Activated B cell treated with CpG ODN at 0.5 μM for 24 hours (primary cell): ENCODE data around the gene IL1RL2. TPM values are rescaled to one million over a fixed set of nuclear protein-coding genes. Genes with fewer than 3 reads are reported as not detected.

Experiments used
- ATAC-seq: fragments of 200-7000 bp; cut with Tn5 transposase; one replicate; pipeline ENCODE4 v1.10.0; 2021; ENCODE audit warnings: low read depth, mild to moderate bottlenecking, moderate library complexity
- CTCF ChIA-PET: fragments of 350-600 bp; sonication (Branson Sonifier 250); formaldehyde crosslinking; loops from one replicate; lab custom pipeline; 2021; ENCODE audit warnings: antibody characterized with exemption; lab: Charles Lee
- POLR2A ChIA-PET: fragments of 350-600 bp; sonication (Branson Sonifier 250); formaldehyde crosslinking; loops from one replicate; lab custom pipeline; 2021; ENCODE audit warnings: antibody characterized with exemption; lab: Charles Lee
- DNase-seq: peaks from one replicate; pipeline ENCODE4 v3.0.0; 2022
- H3K27ac Mint-ChIP-seq: one replicate; pipeline ENCODE4 v1.8.0; 2020; ENCODE audit warnings: mixed read lengths
- H3K27me3 Mint-ChIP-seq: one replicate; pipeline ENCODE4 v1.8.0; 2021; ENCODE audit warnings: mixed read lengths
- H3K36me3 Mint-ChIP-seq: one replicate; pipeline ENCODE4 v1.8.0; 2021; ENCODE audit warnings: low read depth, mixed read lengths
- H3K4me1 Mint-ChIP-seq: one replicate; pipeline ENCODE4 v1.8.0; 2021; ENCODE audit warnings: mixed read lengths
- H3K4me3 Mint-ChIP-seq: one replicate; pipeline ENCODE4 v1.8.0; 2020; ENCODE audit warnings: mild to moderate bottlenecking, mixed read lengths
- H3K9me3 Mint-ChIP-seq: one replicate; pipeline ENCODE4 v1.8.0; 2020; ENCODE audit warnings: mixed read lengths
- CTCF ChIP-seq: fragments of 200-600 bp; IDR thresholded peaks from one replicate; pipeline ENCODE4 v1.8.0; 2022; ENCODE audit warnings: antibody characterized with exemption, mild to moderate bottlenecking
- intact Hi-C: fragments of 100-400 bp; cut with micrococcal nuclease; formaldehyde crosslinking; loops from one replicate; pipeline ENCODE4 v1.15.1; 2024
- total RNA-seq: library from RNA; stranded (reverse); gene quantifications from 2 replicates; pipeline ENCODE4 v1.2.3, GENCODE V29; 2022

Gene IL1RL2
- total RNA-seq, 1 donor from 2014 or later = not detected

DNA sequence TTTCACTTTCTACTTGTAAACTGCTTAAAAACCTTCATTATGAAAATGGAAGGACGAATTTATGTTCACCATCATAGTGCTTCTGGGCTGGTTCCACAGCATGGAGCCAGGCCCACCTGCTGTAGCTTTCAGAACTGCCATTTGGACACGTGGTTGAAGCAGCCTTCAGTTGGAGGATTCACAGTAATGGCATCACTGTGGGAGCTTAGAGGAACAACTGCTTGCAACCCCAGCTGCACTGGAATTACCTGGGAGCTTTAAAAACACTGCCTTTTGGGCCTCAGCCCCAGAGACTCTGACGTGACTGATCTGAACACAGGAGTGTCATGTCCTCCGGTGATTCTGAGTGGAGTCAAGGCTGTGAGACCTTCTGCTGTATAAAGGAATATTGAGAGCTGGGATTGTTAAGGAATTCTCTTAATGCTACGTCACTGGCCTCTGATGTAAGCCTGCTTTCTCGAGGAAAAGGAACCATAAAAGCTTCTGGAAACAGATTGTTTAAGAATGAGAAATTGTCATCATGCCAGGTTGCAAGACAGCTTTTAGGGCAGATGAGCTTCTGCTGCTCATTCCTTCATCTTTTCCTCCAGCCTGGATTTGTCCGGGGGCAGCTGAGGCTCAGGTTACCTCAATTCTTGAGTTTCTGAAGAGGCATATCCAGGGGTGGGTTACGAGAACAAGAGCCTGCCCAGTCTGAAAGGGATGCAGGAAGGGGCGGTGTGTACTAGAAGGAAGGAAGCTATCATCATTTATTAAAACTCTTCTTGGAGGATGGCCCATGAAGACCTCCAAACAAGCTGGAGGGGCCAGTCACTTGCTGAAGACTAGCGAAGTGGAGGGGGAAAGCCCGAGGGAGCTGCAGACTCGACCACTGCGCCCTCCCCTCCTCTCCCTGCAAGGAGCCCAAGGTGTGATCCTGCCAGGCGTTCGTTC is 45.5 kb upstream of the IL1RL2 start:
- ATAC-seq (no peak), DNase-seq (no peak)
- intact Hi-C loops = no loop called here
- Mint-ChIP-seq H3K27ac (no peak overlapping the region), H3K27me3 (peaks cover 43% of the 10 kb centered on the region), H3K9me3 (peaks cover 8% of the 10 kb centered on the region), H3K4me3 (no peak overlapping the region), H3K4me1 (peaks cover 4% of the 10 kb centered on the region), H3K36me3 (no peaks in the 10 kb centered on the region)
- ChIA-PET POLR2A (no interaction called here), CTCF (no interaction called here)
- no peak for TF ChIP-seq CTCF

DNA sequence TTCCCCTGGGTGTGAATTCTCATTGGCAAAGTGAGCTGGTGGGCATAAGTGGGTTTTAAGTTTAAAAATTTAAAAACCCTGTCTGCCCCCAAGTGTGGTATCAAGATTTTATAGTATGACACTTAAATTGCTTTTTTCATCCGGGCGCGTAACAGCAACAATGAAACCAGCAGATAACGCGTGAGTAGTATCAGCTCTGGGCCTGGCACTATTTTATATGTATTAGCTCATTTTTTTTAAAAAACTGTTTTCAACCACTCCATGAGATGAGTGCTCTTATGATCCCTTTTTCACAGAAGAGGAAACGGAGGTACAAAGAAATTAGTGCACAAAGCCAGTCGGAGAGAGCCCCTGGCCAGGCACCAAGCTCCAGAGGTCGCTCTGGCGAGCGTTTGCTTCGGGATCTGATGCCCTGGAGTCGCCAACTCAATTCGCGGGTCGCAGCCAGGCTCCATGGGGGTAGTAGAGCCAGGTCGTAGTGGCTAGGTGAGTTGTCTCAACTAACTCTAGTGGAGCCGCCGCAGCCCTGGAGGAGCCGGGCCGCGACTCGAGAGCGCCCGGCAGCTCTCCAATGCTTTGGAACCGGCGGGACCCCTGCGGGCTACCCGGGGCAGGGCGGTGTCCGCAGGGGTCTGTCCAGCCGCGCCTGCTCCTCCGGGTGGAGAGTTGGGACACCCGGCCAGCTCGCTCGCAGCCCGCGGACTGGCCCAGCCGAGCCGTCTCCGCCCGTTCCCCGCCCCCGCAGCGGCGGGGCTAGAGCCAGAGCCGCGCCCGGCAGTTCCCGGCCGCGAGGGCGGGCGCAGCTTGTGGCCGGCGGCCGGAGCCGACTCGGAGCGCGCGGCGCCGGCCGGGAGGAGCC is 44.6 kb upstream of the IL1RL2 start, which contains the start of gene IL1R1:
Gene IL1R1, plus strand, starts transcription at position 777 of the 859 bp plus-strand sequence. CDS start 14,979 bp downstream, outside the sequence.
- Mint-ChIP-seq H3K27ac (no peak within 1 kb of the TSS), H3K36me3 (no peaks in the 10 kb centered on the region), H3K4me1 (peaks cover 4% of the 10 kb centered on the region), H3K9me3 (peaks cover 14% of the 10 kb centered on the region), H3K27me3 (peaks cover 40% of the 10 kb centered on the region), H3K4me3 (no peak within 1 kb of the TSS)
- DNase-seq (no peak), ATAC-seq (no peak)
- CTCF ChIA-PET = no interaction called here
- TF ChIP-seq CTCF = no peak
- POLR2A ChIA-PET = interaction anchor here (0.6 kb wide), 1 partner anchor 38 kb away, joined by 6 read pairs; no protein-coding TSS in a partner anchor
- intact Hi-C loops = no loop called here

DNA sequence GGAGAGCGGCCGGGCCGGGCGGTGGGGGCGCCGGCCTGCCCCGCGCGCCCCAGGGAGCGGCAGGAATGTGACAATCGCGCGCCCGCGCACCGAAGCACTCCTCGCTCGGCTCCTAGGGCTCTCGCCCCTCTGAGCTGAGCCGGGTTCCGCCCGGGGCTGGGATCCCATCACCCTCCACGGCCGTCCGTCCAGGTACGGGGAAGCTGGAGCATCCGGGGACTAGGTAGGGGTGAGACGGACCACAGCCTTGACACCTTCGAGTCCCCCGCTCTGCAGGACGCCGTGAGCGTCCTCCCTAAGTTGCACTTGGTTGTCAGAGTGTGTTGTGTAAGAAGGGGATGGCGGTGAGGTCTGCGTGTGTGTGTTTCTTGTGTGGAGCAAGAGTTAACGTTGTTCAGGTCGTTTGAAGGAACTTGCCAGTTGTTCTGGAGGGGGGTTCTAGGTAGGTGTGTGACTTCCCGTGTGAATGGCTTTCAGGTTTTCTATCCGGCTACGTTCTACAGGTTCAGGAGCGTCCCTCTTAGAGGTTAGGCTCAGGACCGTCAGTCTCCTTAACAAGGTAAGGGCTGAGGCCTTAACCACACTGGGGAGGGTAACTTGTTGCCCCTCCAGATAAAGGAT is 43.9 kb upstream of the IL1RL2 start:
- peaks cover 14% of the 10 kb centered on the region for H3K9me3 Mint-ChIP-seq
- POLR2A ChIA-PET = no interaction called here
- no peaks in the 10 kb centered on the region for H3K36me3 Mint-ChIP-seq
- DNase-seq = no peak
- peaks cover 40% of the 10 kb centered on the region for H3K27me3 Mint-ChIP-seq
- ATAC-seq = no peak
- intact Hi-C loops = no loop called here
- H3K27ac Mint-ChIP-seq = no peak overlapping the region
- CTCF ChIA-PET = no interaction called here
- no peak overlapping the region for H3K4me3 Mint-ChIP-seq
- H3K4me1 Mint-ChIP-seq = peaks cover 4% of the 10 kb centered on the region
- TF ChIP-seq CTCF = no peak

DNA sequence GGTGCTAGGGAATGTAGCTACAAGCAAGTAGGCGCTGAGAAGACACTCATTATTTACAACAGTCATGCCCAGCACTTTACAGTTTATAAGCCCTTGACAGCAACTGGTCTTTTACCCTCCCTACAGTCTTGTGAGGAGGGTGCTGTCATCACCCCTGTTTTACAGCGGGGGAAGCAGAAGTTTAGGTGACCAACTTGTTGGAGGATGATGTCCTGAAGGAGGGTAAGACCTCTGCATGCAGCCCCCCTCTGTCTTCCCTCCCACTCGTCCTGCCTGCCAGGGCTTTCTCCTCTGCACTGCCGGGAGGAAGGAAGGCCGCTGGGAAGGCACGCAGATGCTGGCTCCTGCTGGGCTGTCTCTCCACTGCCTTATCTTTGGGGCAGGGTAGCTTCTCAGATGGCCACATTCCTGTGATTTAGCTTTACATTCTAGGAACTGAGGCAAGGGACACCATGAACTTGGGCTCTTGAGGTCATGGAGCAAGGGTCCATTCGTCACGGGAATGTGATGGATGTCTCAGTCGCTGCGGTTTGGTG is 43.3 kb upstream of the IL1RL2 start:
- no peak for ATAC-seq
- Mint-ChIP-seq H3K27me3 (peaks cover 40% of the 10 kb centered on the region), H3K4me3 (no peak overlapping the region), H3K27ac (no peak overlapping the region), H3K4me1 (peaks cover 4% of the 10 kb centered on the region), H3K36me3 (no peaks in the 10 kb centered on the region), H3K9me3 (peaks cover 19% of the 10 kb centered on the region)
- POLR2A ChIA-PET = no interaction called here
- TF ChIP-seq CTCF = no peak
- DNase-seq = no peak
- CTCF ChIA-PET = no interaction called here
- intact Hi-C loops = no loop called here
